GM19452 (cell line): Measurements from ENCODE around the gene SERTM2.

Experiments
- ATAC-seq: cut with Tn5 transposase; IDR thresholded peaks from one replicate; pipeline ENCODE4 v1.9.1; 2021; ENCODE audit not compliant: unreplicated experiment

Gene SERTM2

GRCh38 chrX:111555406-111555958 lies 44.0 kb downstream of the SERTM2 start:
- no peak for ATAC-seq

- no peak for ATAC-seq
Measured at GRCh38 chrX:111560801-111561200, 49.4 kb downstream of the SERTM2 start.

- ATAC-seq = no peak
Measured at GRCh38 chrX:111561851-111562250, 50.4 kb downstream of the SERTM2 start.

- ATAC-seq = no peak
Measured at GRCh38 chrX:111567542-111568255, 56.3 kb downstream of the SERTM2 start.

- no peak for ATAC-seq
Measured at GRCh38 chrX:111568354-111568753, 56.9 kb downstream of the SERTM2 start.

GRCh38 chrX:111568817-111569216 lies 57.4 kb downstream of the SERTM2 start:
- ATAC-seq = no peak
